CD4-positive, CD25-positive, alpha-beta regulatory T cell (primary cell): ENCODE results near the gene NFKBIL1. TPM values are rescaled to one million over a fixed set of nuclear protein-coding genes. Genes with fewer than 3 reads are reported as not detected.
A peak's percentile ranks its signal among the peaks of the same experiment; 100 is the strongest.
"Not testable (repeated sequence)": the region's sequence is repeated elsewhere in the genome, so short reads cannot be mapped to it uniquely, and the experiment has no call there.

Experiments used
- ATAC-seq, 2 donors: fragments of 150-1000 bp; cut with Tn5 transposase; one replicate each; pipeline ENCODE4 v1.10.0; 2021; ENCODE audit warnings: low read depth in 2 of 2, moderate number of reproducible peaks in 2 of 2, moderate library complexity in 1 of 2
- DNase-seq, 3 donors: peaks; one replicate each; pipeline versions ENCODE4 v3.0.0 to v3.0.0-alpha.2; 2012 to 2022; ENCODE audit warnings: mixed read lengths in 1 of 3
- H3K27ac ChIP-seq: one replicate; pipeline ENCODE4 v1.7.0; 2013; ENCODE audit warnings: mild to moderate bottlenecking, low read length; ENCODE audit not compliant: insufficient read depth, poor library complexity, severe bottlenecking
- H3K27me3 ChIP-seq: one replicate; pipeline ENCODE4 v1.7.0; 2013; ENCODE audit warnings: low read length; ENCODE audit not compliant: control insufficient read depth, insufficient read depth
- H3K36me3 ChIP-seq: one replicate; pipeline ENCODE4 v1.7.0; 2013; ENCODE audit warnings: mild to moderate bottlenecking, low read length, moderate library complexity; ENCODE audit not compliant: control insufficient read depth, insufficient read depth
- H3K4me1 ChIP-seq: 2 replicates; pipeline ENCODE4 v1.7.0; 2013; ENCODE audit warnings: mild to moderate bottlenecking, low read length; ENCODE audit not compliant: insufficient read depth, control insufficient read depth, poor library complexity, severe bottlenecking
- H3K4me3 ChIP-seq: one replicate; pipeline ENCODE4 v1.7.0; 2013; ENCODE audit warnings: low read depth, mild to moderate bottlenecking, low read length, moderate library complexity
- H3K9me3 ChIP-seq, 2 experiments: 1 replicate in 1 of 2; 2 replicates in 1 of 2; pipeline ENCODE4 v1.7.0; 2013; ENCODE audit warnings: low read length in 2 of 2, mild to moderate bottlenecking in 1 of 2, moderate library complexity in 1 of 2; ENCODE audit not compliant: control insufficient read depth in 2 of 2
- H3K27ac Mint-ChIP-seq, 3 donors: one replicate each; pipeline ENCODE4 v1.8.0; 2020 to 2022; ENCODE audit warnings: mild to moderate bottlenecking in 3 of 3, mixed read lengths in 3 of 3, moderate library complexity in 2 of 3
- H3K27me3 Mint-ChIP-seq: one replicate; pipeline ENCODE4 v1.8.0; 2022; ENCODE audit warnings: mild to moderate bottlenecking, mixed read lengths
- H3K36me3 Mint-ChIP-seq: one replicate; pipeline ENCODE4 v1.8.0; 2020; ENCODE audit warnings: mixed read lengths
- H3K4me1 Mint-ChIP-seq, 4 donors: one replicate each; pipeline ENCODE4 v1.8.0; 2020 to 2022; ENCODE audit warnings: mixed read lengths in 4 of 4, mild to moderate bottlenecking in 1 of 4
- H3K4me3 Mint-ChIP-seq, 4 donors: one replicate each; pipeline ENCODE4 v1.8.0; 2020 to 2022; ENCODE audit warnings: mild to moderate bottlenecking in 4 of 4, mixed read lengths in 4 of 4, moderate library complexity in 3 of 4
- H3K9me3 Mint-ChIP-seq, 7 donors: one replicate each; pipeline ENCODE4 v1.8.0; 2020 to 2022; ENCODE audit warnings: mixed read lengths in 7 of 7, mild to moderate bottlenecking in 3 of 7, moderate library complexity in 2 of 7
- polyA plus RNA-seq, 4 donors: library from polyadenylated mRNA; unstranded; fragments of 300-500 nt; fragmentation: Illumina TruSeq; gene quantifications; one replicate each; pipeline ENCODE4 v1.2.3, GENCODE V29; 2021
- total RNA-seq: library from RNA; stranded (reverse); gene quantifications from one replicate; pipeline ENCODE4 v1.2.3, GENCODE V29; 2022

NFKBIL1 gene
- total RNA-seq (4.6 TPM), polyA plus RNA-seq (1 to 10 TPM; 4.7 to 9.4 (median 6.9) TPM)

GRCh38 chr6:31546958-31547726 is at the start of gene NFKBIL1:
Gene NFKBIL1 (plus strand): TSS chr6:31547608. CDS start chr6:31547695, 87 bp downstream.
- H3K4me3 Mint-ChIP-seq: peak within 1 kb of the TSS; percentile 84 to 98 (median 94)
- Histone ChIP-seq H3K27me3 (no peaks in the 10 kb centered on the region), H3K36me3 (no peaks in the 10 kb centered on the region), H3K9me3 (no peaks in the 10 kb centered on the region), H3K27ac (peak within 1 kb of the TSS; percentile 93), H3K4me1 (peaks cover 29% of the 10 kb centered on the region), H3K4me3 (peak within 1 kb of the TSS; percentile 95)
- H3K27me3 Mint-ChIP-seq: peaks cover 5% of the 10 kb centered on the region
- H3K27ac Mint-ChIP-seq: peak within 1 kb of the TSS; percentile 72 to 96 (median 96)
- H3K36me3 Mint-ChIP-seq: peaks cover 4% of the 10 kb centered on the region
- DNase-seq (peak; percentile 86 to 96 (median 86)), ATAC-seq (peak; percentile 84 to 88)
- no peaks in the 10 kb centered on the region for H3K9me3 Mint-ChIP-seq
- peaks cover 5 to 59% (median 39%) of the 10 kb centered on the region in 4 donors for H3K4me1 Mint-ChIP-seq

GRCh38 chr6:31498748-31499147 is 48.7 kb upstream of the NFKBIL1 start:
- Mint-ChIP-seq H3K27ac (peak overlapping the region in 1 of 3 donors; percentile 82), H3K27me3 (no peaks in the 10 kb centered on the region), H3K9me3 (peaks cover 0 to 1% (median 0%) of the 10 kb centered on the region in 7 donors), H3K4me3 (peak overlapping the region; percentile 67 to 95 (median 93)), H3K4me1 (peaks cover 25 to 83% (median 64%) of the 10 kb centered on the region in 4 donors), H3K36me3 (peaks cover 4% of the 10 kb centered on the region)
- Histone ChIP-seq H3K27me3 (no peaks in the 10 kb centered on the region), H3K9me3 (no peaks in the 10 kb centered on the region), H3K4me1 (peaks cover 37% of the 10 kb centered on the region), H3K4me3 (no peak overlapping the region), H3K36me3 (no peaks in the 10 kb centered on the region), H3K27ac (no peak overlapping the region)
- DNase-seq: no peak
- no peak for ATAC-seq

GRCh38 chr6:31499648-31500047 is 47.8 kb upstream of the NFKBIL1 start:
- Mint-ChIP-seq H3K4me1 (peaks cover 23 to 86% (median 63%) of the 10 kb centered on the region in 4 donors), H3K4me3 (peak overlapping the region; percentile 67 to 95 (median 93)), H3K27ac (peak overlapping the region in 1 of 3 donors; percentile 62)
- H3K27me3 Mint-ChIP-seq, DNase-seq, H3K9me3 Mint-ChIP-seq, H3K4me3 ChIP-seq, H3K27ac ChIP-seq, H3K9me3 ChIP-seq, H3K27me3 ChIP-seq, ATAC-seq, H3K36me3 Mint-ChIP-seq, H3K36me3 ChIP-seq: not testable (repeated sequence)
- H3K4me1 ChIP-seq: peaks cover 37% of the 10 kb centered on the region

- H3K4me1 ChIP-seq: peaks cover 10% of the 10 kb centered on the region
- peaks cover 18 to 67% (median 50%) of the 10 kb centered on the region in 4 donors for H3K4me1 Mint-ChIP-seq
- H3K9me3 ChIP-seq: no peaks in the 10 kb centered on the region
- peaks cover 0 to 1% (median 0%) of the 10 kb centered on the region in 7 donors for H3K9me3 Mint-ChIP-seq
- DNase-seq (no peak), ATAC-seq (no peak)
- no peaks in the 10 kb centered on the region for H3K27me3 Mint-ChIP-seq
- H3K36me3 ChIP-seq: peaks cover 24% of the 10 kb centered on the region
- no peaks in the 10 kb centered on the region for H3K27me3 ChIP-seq
- peak overlapping the region in 2 of 3 donors; percentile 13 to 31 for H3K27ac Mint-ChIP-seq
- H3K27ac ChIP-seq: no peak overlapping the region
- no peak overlapping the region for H3K4me3 ChIP-seq
- peaks cover 9% of the 10 kb centered on the region for H3K36me3 Mint-ChIP-seq
- peak overlapping the region in 2 of 4 donors; percentile 28 to 52 for H3K4me3 Mint-ChIP-seq
Observed at GRCh38 chr6:31502586-31502985, 44.8 kb upstream of the NFKBIL1 start.

- not testable (repeated sequence) for H3K9me3 Mint-ChIP-seq, ATAC-seq, H3K9me3 ChIP-seq, H3K27ac Mint-ChIP-seq, H3K27ac ChIP-seq, H3K27me3 Mint-ChIP-seq, H3K4me3 ChIP-seq, H3K27me3 ChIP-seq, H3K4me3 Mint-ChIP-seq, H3K4me1 ChIP-seq, DNase-seq
- H3K36me3 Mint-ChIP-seq: peaks cover 23% of the 10 kb centered on the region
- H3K4me1 Mint-ChIP-seq: peaks cover 5 to 12% (median 9%) of the 10 kb centered on the region in 4 donors
- peaks cover 53% of the 10 kb centered on the region for H3K36me3 ChIP-seq
Observed at GRCh38 chr6:31509036-31509435, 38.4 kb upstream of the NFKBIL1 start.

GRCh38 chr6:31510007-31510406 is 37.4 kb upstream of the NFKBIL1 start:
- Mint-ChIP-seq H3K27me3 (no peaks in the 10 kb centered on the region), H3K27ac (no peak overlapping the region), H3K4me1 (peaks cover 4 to 7% (median 5%) of the 10 kb centered on the region in 4 donors), H3K4me3 (no peak overlapping the region), H3K9me3 (no peaks in the 10 kb centered on the region), H3K36me3 (peaks cover 23% of the 10 kb centered on the region)
- Histone ChIP-seq H3K36me3 (peaks cover 53% of the 10 kb centered on the region), H3K4me1 (no peaks in the 10 kb centered on the region), H3K27ac (no peak overlapping the region), H3K4me3 (no peak overlapping the region), H3K27me3 (no peaks in the 10 kb centered on the region), H3K9me3 (no peaks in the 10 kb centered on the region)
- no peak for DNase-seq
- ATAC-seq: no peak

- peaks cover 0 to 5% (median 1%) of the 10 kb centered on the region in 4 donors for H3K4me1 Mint-ChIP-seq
- H3K36me3 ChIP-seq: peaks cover 19% of the 10 kb centered on the region
- DNase-seq: no peak
- H3K36me3 Mint-ChIP-seq: peaks cover 13% of the 10 kb centered on the region
- H3K4me1 ChIP-seq: no peaks in the 10 kb centered on the region
- H3K27ac Mint-ChIP-seq: no peak overlapping the region
- no peak overlapping the region for H3K4me3 Mint-ChIP-seq
- H3K27ac ChIP-seq: no peak overlapping the region
- H3K27me3 Mint-ChIP-seq: peaks cover 5% of the 10 kb centered on the region
- no peaks in the 10 kb centered on the region for H3K9me3 ChIP-seq
- H3K4me3 ChIP-seq: no peak overlapping the region
- peaks cover 2% of the 10 kb centered on the region for H3K27me3 ChIP-seq
- ATAC-seq: no peak
- H3K9me3 Mint-ChIP-seq: no peaks in the 10 kb centered on the region
Observed at GRCh38 chr6:31513456-31514165, 33.8 kb upstream of the NFKBIL1 start.
